Measurements from ENCODE around the gene CDK14.

GRCh38 chr7:91090684-91091083 is 494.6 kb downstream of the CDK14 start:
- no peak for TF ChIP-seq CTCF (IDR thresholded peaks at IDR 0.05)
- TF ChIP-seq POLR2A (IDR thresholded peaks at IDR 0.05), result no peak
- TF ChIP-seq POLR2AphosphoS5 (IDR thresholded peaks at IDR 0.05), result no peak
- TF ChIP-seq EP300 (IDR thresholded peaks at IDR 0.05), result no peak
